ENCODE data around the gene IGSF9B. TPM values are rescaled to one million over a fixed set of nuclear protein-coding genes. Genes with fewer than 3 reads are reported as not detected.

IGSF9B gene
- total and polyA plus RNA-seq, 2 donors from 2014 or later = 0.86 to 10.4 TPM

GRCh38 chr11:133967599-133968238, 11.0 kb upstream of the IGSF9B start:
- Histone ChIP-seq H3K36me3 (ENCODE audit: control insufficient read depth in 2 of 3, insufficient read depth in 3 of 3, low read length in 3 of 3) (no peaks in the 10 kb centered on the region), H3K9ac (ENCODE audit: low read length in 3 of 3) (no peak overlapping the region), H3K27me3 (ENCODE audit: control insufficient read depth, insufficient read depth, low read length) (no peaks in the 10 kb centered on the region), H3K9me3 (ENCODE audit: control insufficient read depth in 2 of 3, insufficient read depth in 1 of 3, low read length in 3 of 3) (no peaks in the 10 kb centered on the region), H3K4me1 (ENCODE audit: control insufficient read depth in 2 of 3, insufficient read depth in 2 of 3, low read depth in 1 of 3, low read length in 3 of 3) (no peaks in the 10 kb centered on the region), H3K27ac (ENCODE audit: low read depth in 2 of 2, low read length in 2 of 2) (no peak overlapping the region), H3K4me3 (ENCODE audit: low read length in 3 of 3) (peak overlapping the region in 1 of 3 donors; percentile 6)
- intact Hi-C loops (cut with DNase I) = no loop called here
- TF ChIP-seq CTCF (IDR thresholded peaks at IDR 0.05; ENCODE audit: borderline replicate concordance, extremely low read depth, insufficient read depth) = no peak
- DNase-seq (no peak), FAIRE-seq (no peak)

- TF ChIP-seq CTCF (IDR thresholded peaks at IDR 0.05; ENCODE audit: borderline replicate concordance, extremely low read depth, insufficient read depth) = no peak
- H3K4me1 ChIP-seq (ENCODE audit: control insufficient read depth in 2 of 3, insufficient read depth in 2 of 3, low read depth in 1 of 3, low read length in 3 of 3) = no peaks in the 10 kb centered on the region
- no peak overlapping the region for H3K9ac ChIP-seq (ENCODE audit: low read length in 3 of 3)
- H3K9me3 ChIP-seq (ENCODE audit: control insufficient read depth in 2 of 3, insufficient read depth in 1 of 3, low read length in 3 of 3) = no peaks in the 10 kb centered on the region
- H3K27ac ChIP-seq (ENCODE audit: low read depth in 2 of 2, low read length in 2 of 2) = no peak overlapping the region
- FAIRE-seq = no peak
- H3K4me3 ChIP-seq (ENCODE audit: low read length in 3 of 3) = peak overlapping the region in 1 of 3 donors; percentile 6
- peak in 3 of 5 donors; percentile 56 to 58 (median 57) for DNase-seq
- no peaks in the 10 kb centered on the region for H3K36me3 ChIP-seq (ENCODE audit: control insufficient read depth in 2 of 3, insufficient read depth in 3 of 3, low read length in 3 of 3)
- H3K27me3 ChIP-seq (ENCODE audit: control insufficient read depth, insufficient read depth, low read length) = no peaks in the 10 kb centered on the region
- intact Hi-C loops (cut with DNase I) = no loop called here
Measured at GRCh38 chr11:133966921-133967598, 10.3 kb upstream of the IGSF9B start.

- no peak for DNase-seq
- TF ChIP-seq CTCF (IDR thresholded peaks at IDR 0.05; ENCODE audit: borderline replicate concordance, extremely low read depth, insufficient read depth) = no peak
- Histone ChIP-seq H3K4me1 (ENCODE audit: control insufficient read depth in 2 of 3, insufficient read depth in 2 of 3, low read depth in 1 of 3, low read length in 3 of 3) (no peaks in the 10 kb centered on the region), H3K9me3 (ENCODE audit: control insufficient read depth in 2 of 3, insufficient read depth in 1 of 3, low read length in 3 of 3) (no peaks in the 10 kb centered on the region), H3K4me3 (ENCODE audit: low read length in 3 of 3) (no peak overlapping the region), H3K9ac (ENCODE audit: low read length in 3 of 3) (no peak overlapping the region), H3K36me3 (ENCODE audit: control insufficient read depth in 2 of 3, insufficient read depth in 3 of 3, low read length in 3 of 3) (no peaks in the 10 kb centered on the region), H3K27me3 (ENCODE audit: control insufficient read depth, insufficient read depth, low read length) (no peaks in the 10 kb centered on the region), H3K27ac (ENCODE audit: low read depth in 2 of 2, low read length in 2 of 2) (no peak overlapping the region)
- no peak for FAIRE-seq
- intact Hi-C loops (cut with DNase I) = no loop called here
Measured at GRCh38 chr11:133966172-133966651, 9.4 kb upstream of the IGSF9B start.

All from kidney (tissue), 14 donors.